Upper lobe of right lung (tissue), 1 donor: ENCODE data around the gene ATG4D. TPM values are rescaled to one million over a fixed set of nuclear protein-coding genes. Genes with fewer than 3 reads are reported as not detected.
A peak's percentile ranks its signal among the peaks of the same experiment; 100 is the strongest.
"Not testable (repeated sequence)": the region's sequence is repeated elsewhere in the genome, so short reads cannot be mapped to it uniquely, and the experiment has no call there.

Source experiments
- ATAC-seq: fragments of 200-7000 bp; cut with Tn5 transposase; one replicate; pipeline ENCODE4 v1.9.1; 2020; ENCODE audit warnings: mild to moderate bottlenecking, moderate library complexity
- DNase-seq: peaks from one replicate; pipeline ENCODE4 v3.0.0-alpha.2; 2020
- H3K27ac ChIP-seq: fragments of 200-600 bp; one replicate; pipeline ENCODE4 v1.8.0; 2022
- H3K27me3 ChIP-seq: fragments of 200-600 bp; one replicate; pipeline ENCODE4 v1.8.0; 2022; ENCODE audit warnings: mild to moderate bottlenecking
- H3K36me3 ChIP-seq: fragments of 200-600 bp; one replicate; pipeline ENCODE4 v1.8.0; 2022
- H3K4me1 ChIP-seq: fragments of 200-600 bp; one replicate; pipeline ENCODE4 v1.8.0; 2022
- H3K4me3 ChIP-seq: fragments of 200-600 bp; one replicate; pipeline ENCODE4 v1.8.0; 2022; ENCODE audit warnings: mild to moderate bottlenecking
- H3K9me3 ChIP-seq: fragments of 200-600 bp; one replicate; pipeline ENCODE4 v1.8.0; 2022
- intact Hi-C: fragments of 100-400 bp; cut with DNase I; formaldehyde crosslinking; loops from one replicate; pipeline ENCODE4 v1.11.0; 2022
- total RNA-seq: library from RNA; stranded (reverse); fragmentation: NEBNext Ultra II Directional; extraction: Animal tissue kit (Norgen Biotek cat#: 25700); gene quantifications from one replicate; pipeline ENCODE4 v1.2.1, GENCODE V29; 2021
- TF ChIP-seq, protein P1 (sequence below): fragments of 200-600 bp; IDR thresholded peaks from one replicate; pipeline ENCODE4 v1.8.0; 2022; ENCODE audit warnings: antibody characterized with exemption
- donor health status: DM: no; HTN: yes; CAD: no; lungs with severe emphysema.

Gene ATG4D
- total RNA-seq, 1 donor from 2014 or later, result 21.0 TPM

DNA sequence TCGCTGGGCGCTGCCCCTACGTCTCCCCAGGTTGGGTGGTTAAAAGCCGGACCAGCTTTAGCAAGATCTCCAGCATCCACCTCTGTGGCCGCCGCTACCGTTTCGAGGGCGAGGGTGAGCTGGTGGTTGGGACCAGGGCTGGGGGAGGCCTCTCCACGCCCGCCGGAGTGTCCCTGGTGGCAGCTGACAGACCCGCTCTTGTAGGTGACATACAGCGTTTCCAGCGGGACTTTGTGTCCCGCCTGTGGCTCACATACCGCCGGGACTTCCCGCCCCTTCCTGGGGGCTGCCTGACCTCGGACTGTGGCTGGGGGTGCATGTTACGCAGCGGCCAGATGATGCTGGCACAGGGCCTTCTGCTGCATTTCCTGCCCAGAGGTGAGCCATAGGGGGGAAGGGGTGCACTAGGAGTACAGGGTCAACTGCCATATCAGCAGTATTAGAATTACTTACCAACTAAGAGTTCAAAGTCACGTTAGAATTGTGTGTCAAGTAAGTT lies 1.1 kb downstream of the ATG4D start:
- no peaks in the 10 kb centered on the region for H3K27me3 ChIP-seq
- intact Hi-C loops, result no loop called here
- peaks cover 41% of the 10 kb centered on the region for H3K36me3 ChIP-seq
- H3K9me3 ChIP-seq, result no peaks in the 10 kb centered on the region
- DNase-seq, result no peak
- H3K4me3 ChIP-seq, result peak overlapping the region; percentile 88
- peak overlapping the region; percentile 91 for H3K27ac ChIP-seq
- peaks cover 15% of the 10 kb centered on the region for H3K4me1 ChIP-seq
- TF ChIP-seq, protein P1, sequence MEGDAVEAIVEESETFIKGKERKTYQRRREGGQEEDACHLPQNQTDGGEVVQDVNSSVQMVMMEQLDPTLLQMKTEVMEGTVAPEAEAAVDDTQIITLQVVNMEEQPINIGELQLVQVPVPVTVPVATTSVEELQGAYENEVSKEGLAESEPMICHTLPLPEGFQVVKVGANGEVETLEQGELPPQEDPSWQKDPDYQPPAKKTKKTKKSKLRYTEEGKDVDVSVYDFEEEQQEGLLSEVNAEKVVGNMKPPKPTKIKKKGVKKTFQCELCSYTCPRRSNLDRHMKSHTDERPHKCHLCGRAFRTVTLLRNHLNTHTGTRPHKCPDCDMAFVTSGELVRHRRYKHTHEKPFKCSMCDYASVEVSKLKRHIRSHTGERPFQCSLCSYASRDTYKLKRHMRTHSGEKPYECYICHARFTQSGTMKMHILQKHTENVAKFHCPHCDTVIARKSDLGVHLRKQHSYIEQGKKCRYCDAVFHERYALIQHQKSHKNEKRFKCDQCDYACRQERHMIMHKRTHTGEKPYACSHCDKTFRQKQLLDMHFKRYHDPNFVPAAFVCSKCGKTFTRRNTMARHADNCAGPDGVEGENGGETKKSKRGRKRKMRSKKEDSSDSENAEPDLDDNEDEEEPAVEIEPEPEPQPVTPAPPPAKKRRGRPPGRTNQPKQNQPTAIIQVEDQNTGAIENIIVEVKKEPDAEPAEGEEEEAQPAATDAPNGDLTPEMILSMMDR, result no peak
- no peak for ATAC-seq

DNA sequence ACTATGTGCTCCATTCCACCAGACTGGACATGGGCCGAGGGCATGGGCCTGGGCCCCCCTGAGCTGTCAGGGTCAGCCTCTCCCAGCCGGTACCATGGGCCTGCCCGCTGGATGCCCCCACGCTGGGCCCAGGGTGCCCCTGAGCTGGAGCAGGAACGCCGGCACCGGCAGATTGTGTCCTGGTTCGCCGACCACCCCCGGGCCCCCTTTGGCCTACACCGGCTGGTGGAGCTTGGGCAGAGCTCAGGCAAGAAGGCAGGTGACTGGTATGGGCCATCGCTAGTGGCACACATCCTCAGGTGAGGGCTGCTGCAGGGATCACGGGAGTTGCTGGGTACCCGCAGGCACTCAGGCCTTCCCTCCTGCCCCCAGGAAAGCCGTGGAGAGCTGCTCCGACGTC lies 3.1 kb downstream of the ATG4D start:
- Histone ChIP-seq H3K27me3 (no peaks in the 10 kb centered on the region), H3K9me3 (no peaks in the 10 kb centered on the region), H3K27ac (no peak overlapping the region), H3K36me3 (peaks cover 59% of the 10 kb centered on the region), H3K4me3 (no peak overlapping the region), H3K4me1 (peaks cover 15% of the 10 kb centered on the region)
- intact Hi-C loops, result no loop called here
- ATAC-seq (no peak), DNase-seq (no peak)
- TF ChIP-seq, protein P1, result no peak

DNA sequence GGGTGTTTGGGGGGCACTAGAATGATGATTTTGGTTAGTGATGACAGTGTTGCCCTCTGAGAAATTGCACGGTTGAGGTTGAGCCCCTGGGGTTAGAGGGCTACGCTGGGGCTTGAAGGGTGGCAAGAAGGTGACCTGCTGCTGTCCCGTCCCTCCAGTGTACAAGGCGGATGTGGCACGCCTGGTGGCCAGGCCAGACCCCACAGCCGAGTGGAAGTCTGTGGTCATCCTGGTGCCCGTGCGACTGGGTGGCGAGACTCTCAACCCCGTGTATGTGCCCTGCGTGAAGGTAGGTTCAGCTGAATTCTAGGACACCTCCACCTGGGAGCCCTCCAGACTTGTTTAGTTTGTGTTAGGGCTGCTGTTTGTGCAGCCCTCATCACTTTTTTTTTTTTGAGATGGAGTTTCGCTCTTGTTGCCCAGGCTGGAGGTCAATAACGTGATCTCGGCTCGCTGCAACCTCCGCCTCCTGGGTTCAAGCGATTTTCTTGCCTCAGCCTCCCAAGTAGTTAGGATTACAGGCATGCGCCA lies 5.1 kb downstream of the ATG4D start:
- Histone ChIP-seq H3K4me3 (no peak overlapping the region), H3K4me1 (peaks cover 10% of the 10 kb centered on the region), H3K9me3 (no peaks in the 10 kb centered on the region), H3K27me3 (no peaks in the 10 kb centered on the region), H3K27ac (no peak overlapping the region), H3K36me3 (peaks cover 79% of the 10 kb centered on the region)
- TF ChIP-seq, protein P1, result no peak
- DNase-seq (no peak), ATAC-seq (no peak)
- intact Hi-C loops, result no loop called here

DNA sequence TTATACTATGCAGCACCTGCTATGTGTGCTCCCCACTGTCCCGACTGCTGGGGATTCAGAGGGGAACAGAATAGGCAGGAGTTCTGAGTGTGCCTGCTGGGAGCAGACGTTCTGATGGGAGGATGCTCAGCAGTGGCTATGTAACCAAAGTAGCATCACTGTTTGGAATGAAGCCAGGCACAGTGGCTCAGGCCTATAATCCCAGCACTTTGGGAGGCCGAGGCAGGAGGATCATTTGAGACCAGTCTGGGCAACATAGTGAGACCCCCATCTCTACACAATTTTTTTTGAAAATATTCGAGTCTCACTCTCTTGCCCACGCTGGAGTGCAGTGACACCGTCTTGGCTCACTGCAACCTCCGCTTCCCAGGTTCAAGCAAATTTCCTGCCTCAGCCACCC lies 6.0 kb downstream of the ATG4D start:
- DNase-seq (no peak), ATAC-seq (no peak)
- Histone ChIP-seq H3K4me1 (peaks cover 7% of the 10 kb centered on the region), H3K27me3 (no peaks in the 10 kb centered on the region), H3K4me3 (no peak overlapping the region), H3K27ac (no peak overlapping the region), H3K36me3 (peaks cover 89% of the 10 kb centered on the region), H3K9me3 (no peaks in the 10 kb centered on the region)
- intact Hi-C loops, result no loop called here
- TF ChIP-seq, protein P1, result no peak

DNA sequence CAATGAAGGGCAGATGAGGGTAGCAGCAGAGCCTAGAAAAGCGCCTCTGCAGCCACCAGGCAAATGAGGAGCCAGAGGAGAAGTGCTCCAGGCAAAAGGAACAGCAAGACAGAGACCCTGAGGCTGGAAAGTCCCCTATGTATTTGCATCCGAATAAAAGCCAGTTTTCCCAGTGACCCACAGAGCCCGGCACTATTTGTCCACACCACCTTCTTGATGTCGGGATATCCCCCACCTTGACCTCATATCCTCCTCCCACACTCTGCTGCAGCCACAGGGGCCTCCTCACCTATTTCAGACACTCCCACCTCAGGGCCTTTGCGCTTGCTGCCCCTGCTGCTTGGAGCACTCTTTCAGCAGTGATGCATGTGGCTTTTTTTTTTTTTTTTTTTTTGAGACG lies 6.6 kb downstream of the ATG4D start:
- H3K36me3 ChIP-seq, result peaks cover 95% of the 10 kb centered on the region
- H3K27me3 ChIP-seq, result no peaks in the 10 kb centered on the region
- no peak overlapping the region for H3K27ac ChIP-seq
- TF ChIP-seq, protein P1, result no peak
- DNase-seq (no peak), ATAC-seq (no peak)
- intact Hi-C loops, result no loop called here
- H3K9me3 ChIP-seq, result no peaks in the 10 kb centered on the region
- H3K4me1 ChIP-seq, result peaks cover under 1% of the 10 kb centered on the region
- H3K4me3 ChIP-seq, result no peak overlapping the region

DNA sequence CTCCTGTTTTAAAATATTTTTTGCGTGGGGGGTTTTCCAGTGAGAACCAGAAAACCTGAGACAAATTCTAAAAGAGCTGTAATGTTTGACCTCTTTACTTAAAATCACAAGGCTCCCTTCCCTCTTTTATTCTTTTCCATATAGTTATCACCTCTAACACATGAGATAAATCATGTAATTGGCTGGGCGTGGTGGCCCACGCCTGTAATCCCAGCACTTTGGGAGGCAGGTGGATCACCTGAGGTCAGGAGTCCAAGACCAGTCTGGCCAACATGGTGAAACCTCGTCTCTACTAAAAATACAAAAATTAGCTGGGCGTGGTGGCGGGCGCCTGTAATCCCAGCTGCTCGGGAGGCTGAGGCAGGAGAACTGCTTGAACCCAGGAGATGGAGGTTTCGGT lies 7.3 kb downstream of the ATG4D start:
- DNase-seq, H3K27me3 ChIP-seq, H3K4me1 ChIP-seq, H3K27ac ChIP-seq, H3K4me3 ChIP-seq, ATAC-seq, H3K9me3 ChIP-seq, intact Hi-C loops: not testable (repeated sequence)
- peaks cover 98% of the 10 kb centered on the region for H3K36me3 ChIP-seq
